Measurements from ENCODE around the gene DIS3L2.

Gene DIS3L2

DNA sequence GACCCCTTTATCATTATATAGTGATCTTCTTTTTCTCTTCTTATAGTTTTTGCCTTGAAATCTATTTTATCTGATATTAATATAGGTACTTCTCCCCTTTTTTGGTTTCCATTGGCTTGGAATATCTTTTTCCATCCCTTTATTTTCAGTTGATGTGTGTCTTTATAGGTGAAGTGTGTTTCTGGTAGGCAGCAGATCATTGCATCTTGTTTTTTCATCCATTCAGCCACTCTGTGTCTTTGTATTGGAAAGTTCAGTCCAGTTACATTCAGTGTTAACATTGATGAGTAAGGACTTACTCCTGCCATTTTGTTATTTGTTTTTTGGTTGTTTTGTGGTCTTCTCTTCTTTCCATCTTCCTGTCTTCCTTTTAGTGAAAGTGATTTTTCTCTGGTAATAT, 133.4 kb downstream of the DIS3L2 start:
- TF ChIP-seq, protein P1, sequence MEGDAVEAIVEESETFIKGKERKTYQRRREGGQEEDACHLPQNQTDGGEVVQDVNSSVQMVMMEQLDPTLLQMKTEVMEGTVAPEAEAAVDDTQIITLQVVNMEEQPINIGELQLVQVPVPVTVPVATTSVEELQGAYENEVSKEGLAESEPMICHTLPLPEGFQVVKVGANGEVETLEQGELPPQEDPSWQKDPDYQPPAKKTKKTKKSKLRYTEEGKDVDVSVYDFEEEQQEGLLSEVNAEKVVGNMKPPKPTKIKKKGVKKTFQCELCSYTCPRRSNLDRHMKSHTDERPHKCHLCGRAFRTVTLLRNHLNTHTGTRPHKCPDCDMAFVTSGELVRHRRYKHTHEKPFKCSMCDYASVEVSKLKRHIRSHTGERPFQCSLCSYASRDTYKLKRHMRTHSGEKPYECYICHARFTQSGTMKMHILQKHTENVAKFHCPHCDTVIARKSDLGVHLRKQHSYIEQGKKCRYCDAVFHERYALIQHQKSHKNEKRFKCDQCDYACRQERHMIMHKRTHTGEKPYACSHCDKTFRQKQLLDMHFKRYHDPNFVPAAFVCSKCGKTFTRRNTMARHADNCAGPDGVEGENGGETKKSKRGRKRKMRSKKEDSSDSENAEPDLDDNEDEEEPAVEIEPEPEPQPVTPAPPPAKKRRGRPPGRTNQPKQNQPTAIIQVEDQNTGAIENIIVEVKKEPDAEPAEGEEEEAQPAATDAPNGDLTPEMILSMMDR (IDR thresholded peaks at IDR 0.05; ENCODE audit: insufficient read depth, low read depth, low read length, missing control alignments) = no peak
- H3K4me3 ChIP-seq (ENCODE audit: low read length) = no peak overlapping the region
- no peak for DNase-seq (ENCODE audit: low read depth)

GRCh38 chr2:232097260-232097659, 135.7 kb downstream of the DIS3L2 start:
- TF ChIP-seq, protein P1 (IDR thresholded peaks at IDR 0.05; ENCODE audit: insufficient read depth, low read depth, low read length, missing control alignments) = no peak
- DNase-seq (ENCODE audit: low read depth) = no peak
- H3K4me3 ChIP-seq (ENCODE audit: low read length) = no peak overlapping the region

DNA sequence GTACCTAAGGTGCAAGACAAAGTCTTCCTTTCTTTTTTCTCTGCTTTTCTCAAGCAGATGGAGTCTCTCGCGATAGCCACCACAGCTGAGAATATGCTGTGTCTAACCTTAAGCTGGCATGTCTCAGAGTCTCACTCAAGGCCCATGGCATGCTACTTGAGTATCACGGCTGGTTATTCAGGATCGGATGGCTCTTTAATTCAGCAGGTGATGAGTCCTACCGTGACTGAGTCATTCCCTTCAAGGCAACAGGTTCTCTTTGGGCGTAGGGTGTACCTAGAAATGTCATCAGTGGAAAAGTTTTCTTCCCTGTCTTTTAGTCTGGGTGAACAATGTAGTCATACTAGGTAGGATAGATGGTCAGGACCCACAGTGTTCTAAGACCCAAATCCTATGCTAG, 136.2 kb downstream of the DIS3L2 start:
- TF ChIP-seq, protein P1 (IDR thresholded peaks at IDR 0.05; ENCODE audit: insufficient read depth, low read depth, low read length, missing control alignments) = no peak
- H3K4me3 ChIP-seq (ENCODE audit: low read length) = no peak overlapping the region
- peak; percentile 88 for DNase-seq (ENCODE audit: low read depth)

- H3K4me3 ChIP-seq (ENCODE audit: low read length) = no peak overlapping the region
- no peak for DNase-seq (ENCODE audit: low read depth)
- TF ChIP-seq, protein P1 (IDR thresholded peaks at IDR 0.05; ENCODE audit: insufficient read depth, low read depth, low read length, missing control alignments) = no peak
Measured at GRCh38 chr2:232102380-232102779, 140.9 kb downstream of the DIS3L2 start.

DNA sequence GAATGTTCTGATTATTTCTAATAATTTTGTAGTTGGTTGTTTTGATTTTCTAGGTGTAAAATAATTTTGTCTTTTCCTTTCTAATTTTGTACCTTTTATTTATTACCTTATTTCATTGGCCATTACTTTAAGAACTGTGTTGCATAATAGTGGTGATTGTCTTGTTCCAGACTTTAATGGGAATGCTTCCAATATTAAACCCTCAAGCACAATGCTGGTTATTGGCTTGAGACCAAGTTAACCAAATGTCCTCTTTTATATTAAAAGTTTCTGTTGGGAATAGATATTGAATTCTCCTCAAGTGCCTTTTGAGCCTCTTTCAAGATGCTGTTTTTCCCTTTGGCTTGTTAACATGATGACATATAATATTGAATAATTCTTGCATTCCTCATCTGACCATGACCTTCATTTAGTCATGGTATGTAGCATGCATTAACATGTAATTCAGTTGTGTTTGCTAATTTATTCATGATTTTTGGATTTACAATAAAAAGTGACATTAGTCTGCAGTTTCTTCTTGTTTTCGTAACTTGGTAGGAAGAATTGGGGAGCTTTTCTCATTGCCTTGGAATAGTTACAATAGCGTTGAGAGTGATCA, 141.7 kb downstream of the DIS3L2 start:
- TF ChIP-seq, protein P1 (IDR thresholded peaks at IDR 0.05; ENCODE audit: insufficient read depth, low read depth, low read length, missing control alignments) = no peak
- no peak overlapping the region for H3K4me3 ChIP-seq (ENCODE audit: low read length)
- DNase-seq (ENCODE audit: low read depth) = peak; percentile 64

GRCh38 chr2:232104076-232104646, 142.6 kb downstream of the DIS3L2 start:
- H3K4me3 ChIP-seq (ENCODE audit: low read length) = no peak overlapping the region
- DNase-seq (ENCODE audit: low read depth) = peak; percentile 66
- TF ChIP-seq, protein P1 (IDR thresholded peaks at IDR 0.05; ENCODE audit: insufficient read depth, low read depth, low read length, missing control alignments) = no peak

GRCh38 chr2:232111551-232111950, 150.0 kb downstream of the DIS3L2 start:
- no peak overlapping the region for H3K4me3 ChIP-seq (ENCODE audit: low read length)
- TF ChIP-seq, protein P1 (IDR thresholded peaks at IDR 0.05; ENCODE audit: insufficient read depth, low read depth, low read length, missing control alignments) = no peak
- no peak for DNase-seq (ENCODE audit: low read depth)
